ENCODE results near the gene PIK3R3.

GRCh38 chr1:45994423-45994822 is 138.0 kb downstream of the PIK3R3 start:
- TF ChIP-seq, protein P1, sequence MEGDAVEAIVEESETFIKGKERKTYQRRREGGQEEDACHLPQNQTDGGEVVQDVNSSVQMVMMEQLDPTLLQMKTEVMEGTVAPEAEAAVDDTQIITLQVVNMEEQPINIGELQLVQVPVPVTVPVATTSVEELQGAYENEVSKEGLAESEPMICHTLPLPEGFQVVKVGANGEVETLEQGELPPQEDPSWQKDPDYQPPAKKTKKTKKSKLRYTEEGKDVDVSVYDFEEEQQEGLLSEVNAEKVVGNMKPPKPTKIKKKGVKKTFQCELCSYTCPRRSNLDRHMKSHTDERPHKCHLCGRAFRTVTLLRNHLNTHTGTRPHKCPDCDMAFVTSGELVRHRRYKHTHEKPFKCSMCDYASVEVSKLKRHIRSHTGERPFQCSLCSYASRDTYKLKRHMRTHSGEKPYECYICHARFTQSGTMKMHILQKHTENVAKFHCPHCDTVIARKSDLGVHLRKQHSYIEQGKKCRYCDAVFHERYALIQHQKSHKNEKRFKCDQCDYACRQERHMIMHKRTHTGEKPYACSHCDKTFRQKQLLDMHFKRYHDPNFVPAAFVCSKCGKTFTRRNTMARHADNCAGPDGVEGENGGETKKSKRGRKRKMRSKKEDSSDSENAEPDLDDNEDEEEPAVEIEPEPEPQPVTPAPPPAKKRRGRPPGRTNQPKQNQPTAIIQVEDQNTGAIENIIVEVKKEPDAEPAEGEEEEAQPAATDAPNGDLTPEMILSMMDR (IDR thresholded peaks at IDR 0.05), result no peak
- TF ChIP-seq POLR2A (IDR thresholded peaks at IDR 0.05), result no peak
